ENCODE measurements around the gene IGHMBP2.
"Not testable (repeated sequence)": the region's sequence is repeated elsewhere in the genome, so short reads cannot be mapped to it uniquely, and the experiment has no call there.

IGHMBP2 gene

GRCh38 chr11:68880851-68881250, 22.8 kb upstream of the IGHMBP2 start:
- no peak for TF ChIP-seq CTCF (IDR thresholded peaks at IDR 0.05; ENCODE audit: low read depth, low read length)
- no peak for DNase-seq (ENCODE audit: extremely low read depth, low read depth)

GRCh38 chr11:68881320-68881719, 22.4 kb upstream of the IGHMBP2 start:
- no peak for TF ChIP-seq CTCF (IDR thresholded peaks at IDR 0.05; ENCODE audit: low read depth, low read length)
- no peak for DNase-seq (ENCODE audit: extremely low read depth, low read depth)

GRCh38 chr11:68882391-68882790, 21.3 kb upstream of the IGHMBP2 start:
- no peak for DNase-seq (ENCODE audit: extremely low read depth, low read depth)
- no peak for TF ChIP-seq CTCF (IDR thresholded peaks at IDR 0.05; ENCODE audit: low read depth, low read length)

GRCh38 chr11:68884827-68885226, 18.9 kb upstream of the IGHMBP2 start:
- DNase-seq (ENCODE audit: extremely low read depth, low read depth): not testable (repeated sequence)

- TF ChIP-seq CTCF (IDR thresholded peaks at IDR 0.05; ENCODE audit: low read depth, low read length): peak; percentile 92
- peak; percentile 94 for DNase-seq (ENCODE audit: extremely low read depth, low read depth)
These were observed 13.7 kb upstream of the IGHMBP2 start for GRCh38 chr11:68889948-68890446.

- DNase-seq (ENCODE audit: extremely low read depth, low read depth): peak; percentile 69
- no peak for TF ChIP-seq CTCF (IDR thresholded peaks at IDR 0.05; ENCODE audit: low read depth, low read length)
These were observed 13.0 kb upstream of the IGHMBP2 start for GRCh38 chr11:68890490-68891231.

- DNase-seq (ENCODE audit: extremely low read depth, low read depth): no peak
These were observed 12.2 kb upstream of the IGHMBP2 start for GRCh38 chr11:68891351-68891948.

More at GRCh38 chr11:68891351-68891948, 12.2 kb upstream of the IGHMBP2 start:
- no peak for TF ChIP-seq CTCF (IDR thresholded peaks at IDR 0.05; ENCODE audit: low read depth, low read length)

Data from AG09319 (cell line).